Non-pigmented ciliary epithelial cell (primary cell): ENCODE results near the gene ATP10D.
"Not testable (repeated sequence)": the region's sequence is repeated elsewhere in the genome, so short reads cannot be mapped to it uniquely, and the experiment has no call there.

ENCODE experiments used
- DNase-seq: peaks from one replicate; pipeline ENCODE4 v3.0.0-alpha.2; 2010; ENCODE audit warnings: low read depth

The ATP10D gene

DNA sequence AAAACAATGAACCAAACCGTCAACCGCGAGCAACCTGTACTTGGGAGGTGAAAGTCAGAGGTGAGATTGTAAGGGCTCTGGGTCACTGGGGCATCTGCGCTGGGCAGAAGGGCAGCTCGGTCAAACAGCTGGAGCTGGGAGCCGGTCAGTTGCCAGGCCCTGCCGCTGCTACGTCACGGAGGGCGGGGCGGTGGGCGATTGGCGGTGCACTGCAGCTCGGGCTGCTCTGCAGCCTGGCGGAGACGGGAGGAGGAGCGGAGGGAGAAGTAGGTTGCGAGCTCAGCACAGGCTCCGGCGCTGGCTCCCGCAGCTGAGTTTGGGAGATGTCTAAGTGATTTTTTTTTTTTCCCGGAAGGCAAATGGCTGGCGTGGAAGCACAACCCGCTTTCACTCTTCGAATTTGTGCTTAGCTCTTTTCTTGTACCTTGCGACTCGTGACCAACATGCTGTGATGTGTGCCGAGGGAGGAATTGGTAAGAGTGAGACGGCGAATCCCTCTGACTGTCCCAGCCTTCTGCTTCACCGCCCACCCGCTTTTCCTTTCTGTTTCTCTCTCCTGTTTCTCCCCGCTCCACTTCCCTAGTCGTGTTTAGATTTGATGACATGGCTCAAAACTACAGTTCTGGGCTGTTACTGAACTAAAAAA lies at the start of gene ATP10D:
Gene ATP10D, plus strand, starts transcription at position 229 of the 646 bp plus-strand sequence. CDS start 27,266 bp downstream, outside the sequence.
- DNase-seq: peak; percentile 68

DNA sequence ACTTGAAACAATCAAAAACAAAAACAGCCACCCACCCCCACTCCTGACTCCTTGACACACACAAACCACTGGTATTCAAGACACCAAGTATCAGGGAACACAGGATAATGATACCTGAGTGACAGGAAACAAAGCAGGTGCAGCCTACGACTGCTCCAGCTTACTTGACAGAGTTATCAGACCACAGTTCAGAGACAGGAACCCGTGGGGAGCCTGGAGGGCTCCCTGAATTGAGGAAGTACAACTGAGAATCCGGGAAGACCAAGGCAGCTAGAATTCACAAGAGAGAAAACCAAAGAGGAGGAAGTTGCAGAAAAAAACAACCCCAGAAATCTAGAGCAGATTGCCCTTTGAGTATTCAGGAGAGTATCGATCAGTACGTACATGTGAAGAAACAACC lies 42.1 kb upstream of the ATP10D start:
- no peak for DNase-seq

DNA sequence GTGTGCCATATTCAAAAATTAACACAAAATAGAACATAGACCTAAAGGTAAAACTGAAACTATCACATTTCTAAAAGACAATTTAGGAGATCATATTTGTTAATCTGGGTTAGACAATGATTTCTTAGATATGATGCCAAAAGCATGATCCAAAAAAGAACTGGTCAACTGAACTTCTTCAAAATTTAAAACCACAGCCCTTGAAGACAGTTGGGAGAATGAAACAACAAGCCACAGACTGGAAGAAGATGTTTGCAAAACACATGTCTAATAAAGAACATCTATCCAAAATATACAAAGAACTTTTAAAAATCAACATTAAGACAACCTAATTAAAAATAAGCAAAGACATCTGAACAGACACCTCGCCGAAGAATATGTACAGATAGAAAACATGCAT lies 41.0 kb upstream of the ATP10D start:
- no peak for DNase-seq

DNA sequence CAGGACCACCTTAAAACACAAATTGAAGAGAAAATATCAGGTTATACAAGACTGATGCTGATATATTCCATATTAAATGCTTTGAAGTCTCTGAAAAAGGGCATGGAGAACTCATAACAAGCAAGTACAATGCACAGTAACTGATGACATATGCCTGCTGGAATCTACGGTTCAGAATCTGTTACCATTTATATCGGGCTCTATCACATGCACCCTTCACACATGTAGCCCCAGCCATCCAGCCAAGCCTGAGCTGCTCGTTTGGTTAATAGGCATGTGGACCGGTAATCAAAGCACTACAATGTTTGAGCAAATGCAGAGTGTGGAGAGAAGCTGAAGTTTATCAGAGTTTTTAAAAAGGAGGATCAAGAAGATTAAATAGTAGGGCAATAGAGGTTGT lies 33.4 kb upstream of the ATP10D start:
- DNase-seq: peak; percentile 26

DNA sequence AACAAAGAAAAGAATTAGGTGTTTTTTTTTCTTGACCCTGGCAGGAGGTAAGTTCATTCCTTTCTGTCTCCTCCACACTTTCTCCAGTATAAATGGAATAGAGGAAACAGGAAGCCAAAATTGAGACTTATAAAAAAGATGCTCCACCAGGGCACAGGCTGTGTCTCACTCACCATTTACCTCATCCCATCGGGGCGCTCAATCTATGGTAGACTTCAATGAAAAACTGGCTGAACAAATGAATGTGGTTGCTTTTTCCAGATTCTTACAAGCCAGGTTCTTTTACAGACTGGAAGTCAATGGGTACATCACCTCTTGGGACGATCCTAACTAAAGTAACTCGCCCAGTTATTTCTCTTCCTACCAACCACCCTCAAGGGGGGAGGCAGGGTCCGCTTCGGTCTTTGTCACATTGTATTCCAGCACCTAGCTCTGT lies 22.3 kb upstream of the ATP10D start:
- no peak for DNase-seq

DNA sequence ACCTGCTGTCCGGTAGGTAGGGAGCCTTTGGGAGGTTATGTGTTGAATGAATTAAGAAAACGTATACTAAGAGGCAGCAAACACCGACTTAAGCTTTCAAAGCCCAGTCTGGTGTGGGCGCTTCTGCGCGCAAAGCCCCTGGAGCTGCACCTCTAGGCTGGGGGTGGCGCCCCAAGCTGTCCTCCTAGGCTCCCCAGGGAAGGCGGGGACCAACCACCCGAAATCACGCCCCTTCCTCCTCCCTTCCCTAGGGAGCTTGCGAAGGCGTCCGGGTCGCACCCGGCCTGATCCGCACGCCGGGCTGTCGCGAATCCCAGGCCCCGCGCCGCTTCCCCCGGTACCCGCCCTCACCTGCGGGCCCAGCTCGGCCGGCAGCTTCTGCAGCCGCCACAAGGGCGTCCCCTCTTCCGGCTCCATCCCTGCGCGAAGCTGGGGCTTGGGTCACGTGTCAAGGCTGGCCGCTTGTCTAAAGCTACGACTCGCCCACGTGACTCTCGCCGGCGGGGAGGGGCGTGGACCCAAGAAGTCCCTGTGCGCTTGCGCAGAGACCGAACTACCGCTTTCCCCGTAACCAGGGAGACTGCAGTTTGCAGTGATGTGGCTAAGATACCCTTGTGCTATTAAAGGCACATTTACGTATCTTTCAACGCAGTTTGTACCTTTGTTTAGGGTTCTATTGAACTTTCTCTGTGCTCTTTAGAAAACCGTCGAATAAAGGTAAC lies 21.7 kb upstream of the ATP10D start, which contains the start of gene COMMD8:
Gene COMMD8, minus strand, starts transcription at position 468 of the 722 bp plus-strand sequence. Its CDS starts 51 bp downstream, at position 417.
- DNase-seq: peak; percentile 91

DNA sequence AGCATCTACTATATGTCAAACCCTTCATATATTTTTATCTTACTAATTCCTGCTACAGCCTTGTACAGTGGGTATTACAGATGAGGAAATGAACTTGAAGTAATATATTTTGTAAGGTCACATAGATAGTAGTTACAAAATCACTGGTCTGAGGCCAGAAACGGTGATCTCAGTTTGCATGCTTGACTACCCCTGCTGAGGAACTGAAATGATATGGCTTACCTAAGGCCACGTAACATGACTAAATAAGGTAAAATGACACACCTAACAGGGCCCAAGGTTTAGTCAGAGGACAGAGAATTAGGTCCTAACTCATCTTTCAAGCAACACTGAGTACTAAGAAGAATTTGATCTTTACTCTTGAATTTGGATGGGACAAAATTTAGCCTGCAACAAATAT lies 20.1 kb upstream of the ATP10D start:
- no peak for DNase-seq

DNA sequence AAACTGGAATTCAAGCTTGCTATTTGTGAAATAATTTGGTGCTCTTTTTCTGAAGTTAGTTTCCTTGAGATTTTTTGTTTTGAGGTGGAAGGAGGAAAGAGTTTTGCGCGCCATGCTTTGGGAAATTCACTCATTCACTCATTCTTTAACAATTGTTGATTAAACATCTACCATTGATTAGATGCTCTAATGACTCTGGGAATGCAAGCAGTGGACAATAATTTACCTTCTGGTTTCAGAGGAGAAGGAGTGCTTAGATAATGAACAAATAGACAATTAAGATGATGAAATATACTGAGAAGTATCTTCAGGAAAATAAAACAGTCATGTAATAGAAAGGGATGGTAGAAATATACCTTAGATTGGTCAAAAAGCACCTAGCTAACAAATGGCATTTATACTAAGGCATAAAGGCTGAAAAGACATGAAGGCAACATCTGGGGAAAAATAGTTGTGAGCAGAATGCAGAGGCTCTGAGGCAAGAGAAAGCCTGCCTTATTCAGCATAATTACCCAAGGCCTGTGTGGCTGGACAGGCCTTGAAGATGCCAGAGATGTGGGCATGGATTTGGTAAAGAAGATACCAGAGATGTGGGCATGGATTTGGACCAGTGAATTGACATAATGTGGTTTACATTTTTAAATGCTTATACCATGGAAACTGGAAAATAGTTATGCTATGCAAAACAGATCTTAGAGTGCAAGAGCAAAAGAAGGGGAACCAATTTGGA lies 18.9 kb upstream of the ATP10D start:
- no peak for DNase-seq

DNA sequence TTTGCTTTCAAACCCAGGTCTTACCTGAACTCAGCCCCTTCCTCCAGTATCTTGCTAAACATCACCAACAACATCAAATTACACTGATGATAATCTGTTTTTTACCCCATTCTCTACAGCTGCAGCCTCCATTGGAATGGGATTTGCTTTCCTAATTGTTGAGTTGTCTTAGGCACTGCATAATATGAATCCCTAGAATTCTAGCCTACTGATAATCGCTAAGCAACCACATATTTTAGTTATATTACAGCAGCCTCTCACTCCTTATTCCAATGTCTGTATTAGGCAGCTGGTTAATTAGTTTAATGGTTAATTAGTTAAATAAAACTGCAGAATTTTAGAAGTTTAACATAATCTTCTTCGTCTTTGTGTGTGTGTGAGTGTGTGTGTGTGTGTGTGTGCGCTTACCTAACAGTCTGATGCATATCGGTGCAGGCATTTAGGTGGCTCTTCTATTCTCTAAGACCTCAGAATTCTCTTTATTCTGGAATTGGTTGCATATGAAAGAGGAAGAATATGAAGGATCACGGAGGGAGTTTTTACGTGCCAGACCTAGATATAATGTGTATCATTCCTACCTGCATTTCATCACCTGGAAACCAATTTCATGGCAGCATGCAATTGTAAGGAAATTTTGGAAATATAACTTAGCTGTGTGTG lies 16.2 kb upstream of the ATP10D start:
- no peak for DNase-seq

DNA sequence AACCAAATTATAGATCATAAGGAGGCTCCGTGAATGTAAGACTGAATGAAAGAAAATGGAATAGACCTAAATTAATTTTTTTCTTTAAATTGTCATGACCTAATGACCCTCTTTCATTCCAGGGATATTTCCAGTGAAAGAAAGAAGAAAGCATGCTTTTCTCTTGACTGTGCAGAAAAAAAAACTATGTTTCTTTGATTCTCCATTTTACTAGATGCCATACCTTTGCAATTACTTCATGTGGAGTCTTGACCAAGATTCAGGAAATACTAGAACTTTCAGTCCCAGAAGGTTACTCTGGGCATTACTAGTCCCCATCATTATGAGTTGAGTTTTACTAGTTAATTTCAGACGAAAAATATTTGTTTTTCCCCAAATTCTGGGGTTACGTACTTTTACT lies 15.1 kb upstream of the ATP10D start:
- no peak for DNase-seq

DNA sequence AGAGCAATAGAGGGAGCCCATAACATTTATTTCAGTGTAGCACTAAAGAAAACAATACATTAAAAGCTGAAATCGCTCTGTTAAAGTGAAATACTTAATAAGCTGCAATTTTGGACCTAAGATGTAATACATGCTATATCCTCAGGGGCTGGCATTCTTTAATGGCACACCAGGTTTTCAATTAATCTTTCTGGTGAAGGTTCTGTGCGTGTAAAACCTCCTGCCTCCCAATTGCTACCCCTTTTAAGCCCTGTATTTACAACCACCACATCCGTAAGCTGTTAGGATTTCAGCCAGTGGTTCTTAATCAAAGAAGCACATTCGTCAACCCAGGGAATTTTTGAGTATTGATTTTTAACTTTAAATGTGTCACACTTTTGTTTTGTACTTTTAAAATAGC lies 14.0 kb upstream of the ATP10D start:
- no peak for DNase-seq

DNA sequence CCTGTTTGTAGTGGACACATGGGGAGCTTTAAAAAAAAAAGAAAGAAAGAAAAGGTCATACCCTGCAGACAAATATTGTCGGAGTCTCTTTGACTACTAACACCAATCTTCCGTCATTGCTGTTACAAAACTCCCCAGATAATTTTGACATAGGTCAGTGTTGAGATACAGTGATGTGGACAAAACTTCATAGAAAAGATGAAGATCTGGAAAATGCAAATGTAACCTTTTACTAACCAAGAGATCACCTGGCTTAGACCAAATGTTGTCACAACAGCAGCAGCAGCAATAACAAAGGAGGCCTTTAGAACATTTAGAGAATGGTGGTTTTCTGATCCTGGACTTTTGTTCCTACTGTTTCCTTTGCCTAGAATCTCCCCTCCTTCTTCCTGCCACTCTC lies 13.5 kb upstream of the ATP10D start:
- no peak for DNase-seq

DNA sequence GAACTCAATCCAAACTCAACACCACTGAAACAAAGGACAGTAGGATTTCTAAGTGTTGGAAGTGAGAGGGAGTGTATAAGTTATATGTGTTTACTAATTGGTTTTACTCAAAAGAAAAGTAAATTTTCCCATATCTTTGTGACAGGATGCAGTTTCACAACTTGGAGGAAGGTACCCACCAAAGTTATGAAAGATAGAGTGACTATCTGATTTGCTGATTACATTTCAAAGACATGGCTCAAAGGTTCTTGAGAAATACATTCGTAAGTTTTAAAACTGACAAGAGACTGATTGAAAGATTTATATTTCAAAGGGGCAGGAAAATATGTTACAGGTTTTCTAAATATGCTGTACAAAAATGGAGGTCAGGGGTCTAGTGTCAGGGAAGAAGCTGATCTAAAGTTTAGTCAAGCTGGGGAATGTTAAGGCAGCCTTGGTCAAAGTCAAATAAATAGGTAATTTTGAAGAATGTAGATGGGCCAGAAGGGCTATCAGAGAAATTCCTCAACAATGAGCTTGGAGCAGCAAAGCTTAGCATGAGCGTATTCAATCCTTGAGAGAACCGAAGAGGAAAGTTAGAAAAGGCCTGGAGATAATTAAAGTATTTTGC lies 11.8 kb upstream of the ATP10D start:
- DNase-seq: no peak

DNA sequence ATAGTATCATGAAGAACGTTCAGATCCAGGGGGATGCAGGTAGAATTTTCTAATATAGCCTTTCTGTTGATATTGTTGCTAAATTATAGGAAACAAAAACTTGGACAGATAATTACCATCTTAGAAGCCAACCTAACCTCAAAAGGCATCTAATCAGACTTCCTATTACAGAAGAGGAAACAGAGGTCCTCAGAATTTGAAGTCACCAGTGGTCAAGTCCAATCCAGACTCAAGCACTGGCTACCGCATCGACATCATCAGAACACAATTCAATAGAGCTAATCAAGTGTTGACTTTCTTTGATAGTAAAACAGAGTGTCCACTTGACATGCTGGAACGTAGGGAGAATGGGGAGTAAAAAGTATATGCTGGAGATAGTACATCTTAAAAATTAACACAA lies 10.3 kb upstream of the ATP10D start:
- DNase-seq: no peak

DNA sequence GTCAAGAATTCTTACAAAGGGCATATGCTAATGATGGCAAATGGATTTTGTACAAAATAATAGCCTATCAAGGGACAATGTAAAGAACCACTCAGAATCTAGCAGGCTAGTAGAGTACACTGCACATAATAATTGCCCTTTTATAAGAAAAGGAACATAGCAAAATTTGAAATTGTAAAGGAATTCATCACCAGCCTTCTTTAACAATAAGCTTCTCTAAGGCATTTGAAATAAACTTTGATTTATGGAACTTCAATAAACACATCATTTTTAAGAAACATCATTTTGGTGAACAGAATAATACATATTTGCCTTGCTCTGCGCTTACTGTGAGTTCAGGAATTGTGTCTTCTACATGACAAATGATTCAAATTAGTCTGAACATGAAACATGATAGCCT lies 9.7 kb upstream of the ATP10D start:
- no peak for DNase-seq

DNA sequence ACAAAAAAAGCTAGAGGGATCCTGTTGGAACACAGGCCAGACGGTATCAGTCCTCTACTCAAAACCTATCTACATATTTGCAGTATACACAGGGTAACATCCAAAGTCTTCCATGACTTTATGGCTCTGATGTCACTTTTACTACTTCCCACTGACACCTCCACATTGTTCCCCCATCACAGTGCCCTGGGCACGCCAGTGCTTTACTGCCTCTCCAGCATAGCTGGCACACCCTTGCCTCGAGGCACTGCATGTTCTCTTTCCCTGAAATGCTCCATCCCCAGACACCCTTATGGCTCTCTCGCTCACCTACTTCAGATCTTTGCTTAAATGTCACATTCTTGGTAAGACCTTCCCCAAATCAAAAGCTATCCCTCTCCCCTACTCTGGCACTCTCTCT lies 6.3 kb upstream of the ATP10D start:
- DNase-seq: no peak

DNA sequence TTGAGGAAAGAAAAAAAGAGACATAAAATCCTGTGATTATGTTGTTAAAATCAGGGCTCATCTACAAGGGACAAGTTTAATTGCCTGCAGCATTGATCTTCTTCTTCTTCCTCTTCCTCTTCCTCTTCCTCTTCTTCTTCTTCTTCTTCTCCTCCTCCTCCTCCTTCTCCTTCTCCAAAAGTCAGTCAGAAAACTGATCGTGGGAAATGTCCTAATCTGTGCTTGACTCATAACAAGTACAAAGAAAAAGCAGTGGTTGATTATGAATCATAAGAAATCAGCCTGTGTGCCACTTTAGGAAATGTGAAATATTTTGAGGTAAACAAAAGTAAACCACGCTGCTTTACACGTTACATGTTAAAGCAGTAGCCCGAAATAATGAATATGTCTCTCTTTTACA lies 2.7 kb upstream of the ATP10D start:
- peak; percentile 55 for DNase-seq

DNA sequence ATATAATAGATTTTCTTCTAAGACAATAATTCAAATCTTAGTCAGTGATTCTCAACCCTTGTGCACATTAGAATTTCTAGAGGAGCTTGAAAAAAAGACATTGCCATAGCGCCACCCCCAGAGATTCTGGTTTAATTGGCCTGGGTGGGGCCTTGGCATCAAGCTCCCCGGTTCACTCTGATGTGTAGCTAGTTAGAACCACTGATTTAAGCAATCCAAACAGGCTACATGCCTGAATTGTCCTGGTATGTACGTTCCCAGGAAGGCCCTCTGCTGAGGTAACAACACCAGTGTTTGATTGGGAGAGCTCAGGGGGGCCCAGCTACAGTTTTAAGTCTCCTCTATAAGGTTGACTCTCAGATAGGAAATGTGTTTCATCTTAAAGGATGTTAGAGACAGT lies 1.3 kb upstream of the ATP10D start:
- no peak for DNase-seq

DNA sequence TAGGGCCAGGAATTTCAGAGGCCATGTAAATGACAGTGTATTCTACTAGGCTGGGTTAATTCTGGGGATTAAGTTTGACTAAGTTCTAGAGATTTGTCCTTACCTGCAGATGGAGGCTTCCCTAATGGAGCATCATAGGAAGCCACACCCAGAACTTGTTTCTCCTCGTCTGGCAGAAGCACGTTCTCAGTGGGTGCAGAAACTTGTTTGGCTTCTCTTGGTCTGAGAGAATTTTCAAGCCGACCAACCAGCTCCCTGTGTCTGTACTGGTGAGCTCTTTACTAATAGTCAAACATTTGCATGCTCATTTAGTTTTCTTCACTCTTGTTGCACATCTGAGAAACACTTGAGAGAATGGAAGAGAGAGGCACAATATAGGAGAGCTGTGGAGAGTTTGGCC lies 907 bp upstream of the ATP10D start:
- DNase-seq: no peak

DNA sequence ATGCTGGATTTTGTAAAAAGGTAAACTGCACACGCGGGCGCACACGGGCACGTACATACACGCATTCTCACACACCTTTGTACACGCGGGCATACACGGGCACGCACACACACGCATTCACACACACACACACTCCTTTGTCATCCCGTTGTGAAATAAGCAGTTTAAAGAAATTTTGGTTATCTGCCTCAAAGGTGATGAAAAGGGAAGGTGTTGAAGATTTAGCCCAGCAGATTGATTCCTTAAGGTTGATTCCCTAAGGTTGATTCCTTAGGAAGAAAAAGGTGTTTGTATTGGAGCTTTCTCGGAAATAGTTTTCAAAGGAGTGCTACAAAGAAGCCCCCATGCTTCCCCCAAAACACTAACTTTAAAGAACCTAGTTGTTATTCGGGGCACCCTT lies 693 bp downstream of the ATP10D start:
- DNase-seq: no peak

DNA sequence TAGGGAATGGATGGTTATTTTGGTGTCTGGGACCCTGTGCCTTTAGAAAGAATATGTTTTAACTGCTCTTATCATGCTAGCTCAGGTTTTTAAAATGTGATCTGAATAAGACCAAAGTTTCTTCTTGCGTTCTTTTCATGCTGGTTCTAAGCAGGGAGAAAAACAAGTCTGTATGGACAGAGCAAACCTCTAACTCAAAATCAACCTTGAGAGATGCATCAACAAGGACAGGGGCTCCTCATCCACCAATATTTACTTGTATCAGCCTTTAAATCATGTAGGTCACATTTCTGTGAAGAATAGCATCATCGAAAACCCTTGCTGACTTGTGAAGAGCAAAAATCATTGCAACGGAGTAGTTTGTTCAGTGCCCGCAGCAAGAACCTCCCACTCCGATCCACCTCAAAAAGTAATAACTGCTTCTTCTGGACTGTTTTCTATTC lies 1.2 kb downstream of the ATP10D start:
- DNase-seq: no peak

DNA sequence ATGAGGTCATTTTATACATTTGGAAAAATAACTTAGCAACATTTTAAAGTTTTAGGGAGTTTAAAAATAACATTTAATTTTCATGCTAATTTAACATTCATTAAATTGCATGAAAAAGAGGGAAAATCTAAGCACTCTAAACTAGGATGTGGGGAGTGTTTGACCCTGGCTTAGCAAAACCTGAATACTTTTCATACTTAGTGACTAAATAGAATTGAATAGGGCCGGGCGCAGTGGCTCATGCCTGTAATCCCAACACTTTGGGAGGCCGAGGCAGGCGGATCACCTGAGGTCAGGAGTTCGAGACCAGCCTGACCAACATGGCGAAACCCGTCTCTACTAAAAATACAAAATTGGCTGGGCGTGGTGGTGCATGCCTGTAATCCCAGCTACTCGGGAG lies 1.7 kb downstream of the ATP10D start:
- DNase-seq: not testable (repeated sequence)
